HepG2 (cell line): Measurements from ENCODE around the gene ATP9B.

Experiments used
- EZH2 ChIP-seq: conservative IDR thresholded peaks from 2 replicates; pipeline ENCODE4 v1.6.1; 2012; ENCODE audit warnings: mild to moderate bottlenecking, low read depth, low read length, moderate library complexity
- FOSL2 ChIP-seq: sonication (generic); formaldehyde crosslinking; IDR thresholded peaks from 2 replicates; pipeline ENCODE4 v1.4.0; 2020; ENCODE audit warnings: missing genetic modification reagents
- MYC ChIP-seq: sonication (generic); formaldehyde crosslinking; IDR thresholded peaks from 2 replicates; pipeline ENCODE4 v1.9.0; 2021; ENCODE audit warnings: missing genetic modification reagents, borderline replicate concordance
- NAIF1 ChIP-seq: sonication (generic); formaldehyde crosslinking; IDR thresholded peaks from 2 replicates; pipeline ENCODE4 v1.5.0; 2020; ENCODE audit warnings: mild to moderate bottlenecking, missing genetic modification reagents, borderline replicate concordance
- NONO ChIP-seq, 2 experiments: fragments of 450-650 bp in 1 of 2; sonication (generic) in 1 of 2; formaldehyde crosslinking in 1 of 2; IDR thresholded peaks in 1 of 2; conservative IDR thresholded peaks in 1 of 2; 2 replicates each; pipeline versions ENCODE4 v1.6.1 to v1.8.0; 2017 to 2022; ENCODE audit warnings: mild to moderate bottlenecking in 1 of 2, missing genetic modification reagents in 1 of 2, moderate library complexity in 1 of 2
- POLR2A ChIP-seq, 2 experiments: IDR thresholded peaks; 2 replicates each; pipeline ENCODE4 v1.6.1; 2011; ENCODE audit warnings: low read depth in 2 of 2, low read length in 2 of 2, mild to moderate bottlenecking in 1 of 2, moderate library complexity in 1 of 2; ENCODE audit not compliant: insufficient read depth in 1 of 2
- TCF7L2 ChIP-seq: IDR thresholded peaks from 2 replicates; pipeline ENCODE4 v1.6.1; 2011; ENCODE audit warnings: mild to moderate bottlenecking, low read depth, low read length, moderate library complexity
- ZFP36L1 ChIP-seq: sonication (generic); formaldehyde crosslinking; IDR thresholded peaks from 2 replicates; pipeline ENCODE4 v1.8.0; 2022; ENCODE audit warnings: mild to moderate bottlenecking, missing genetic modification reagents, moderate library complexity
- ZHX2 ChIP-seq, 2 experiments: sonication (generic) in 1 of 2; formaldehyde crosslinking in 1 of 2; IDR thresholded peaks; 2 replicates each; pipeline versions ENCODE4 v1.6.1 to v1.9.0; 2014 to 2022; ENCODE audit warnings: antibody characterized with exemption in 1 of 2, borderline replicate concordance in 1 of 2, inconsistent platforms in 1 of 2, low read depth in 1 of 2, missing genetic modification reagents in 1 of 2
- ZNF24 ChIP-seq: fragments of 450-650 bp; IDR thresholded peaks from 2 replicates; pipeline ENCODE4 v1.6.1; 2017; ENCODE audit warnings: antibody characterized with exemption, mild to moderate bottlenecking
- ZNF639 ChIP-seq: conservative IDR thresholded peaks from 2 replicates; pipeline ENCODE4 v1.6.1; 2018; ENCODE audit warnings: missing genetic modification reagents
- TF ChIP-seq, protein P1 (sequence below): sonication (generic); formaldehyde crosslinking; IDR thresholded peaks from 2 replicates; pipeline ENCODE4 v1.4.0; 2020; ENCODE audit warnings: missing genetic modification reagents, mild to moderate bottlenecking, borderline replicate concordance
- TF ChIP-seq, protein P2 (sequence below): sonication (generic); formaldehyde crosslinking; IDR thresholded peaks from 2 replicates; pipeline ENCODE4 v1.4.0; 2020; ENCODE audit warnings: missing genetic modification reagents

- TF ChIP-seq ZNF639 (CRISPR knock-in tag) (no peak), POLR2A (IDR thresholded peaks at IDR 0.05; ENCODE audit: insufficient read depth in 1 of 2, low read depth in 2 of 2, low read length in 2 of 2) (no peak), FOSL2 (CRISPR knock-in tag) (no peak), EZH2 (no peak), ZHX2 (IDR thresholded peaks at IDR 0.05; ENCODE audit: low read depth) (no peak), ZHX2 (CRISPR knock-in tag; IDR thresholded peaks at IDR 0.05; ENCODE audit: borderline replicate concordance) (no peak), ZFP36L1 (CRISPR knock-in tag) (no peak), TCF7L2 (no peak), NAIF1 (CRISPR knock-in tag) (no peak), ZNF24 (no peak), NONO (IDR thresholded peaks at IDR 0.05) (no peak), NONO (CRISPR knock-in tag; conservative IDR thresholded peaks at IDR 0.05) (no peak), MYC (CRISPR knock-in tag) (no peak)
- TF ChIP-seq, protein P1, sequence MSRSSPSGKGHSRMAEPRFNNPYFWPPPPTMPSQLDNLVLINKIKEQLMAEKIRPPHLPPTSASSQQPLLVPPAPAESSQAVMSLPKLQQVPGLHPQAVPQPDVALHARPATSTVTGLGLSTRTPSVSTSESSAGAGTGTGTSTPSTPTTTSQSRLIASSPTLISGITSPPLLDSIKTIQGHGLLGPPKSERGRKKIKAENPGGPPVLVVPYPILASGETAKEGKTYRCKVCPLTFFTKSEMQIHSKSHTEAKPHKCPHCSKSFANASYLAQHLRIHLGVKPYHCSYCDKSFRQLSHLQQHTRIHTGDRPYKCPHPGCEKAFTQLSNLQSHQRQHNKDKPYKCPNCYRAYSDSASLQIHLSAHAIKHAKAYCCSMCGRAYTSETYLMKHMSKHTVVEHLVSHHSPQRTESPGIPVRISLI (CRISPR knock-in tag) = no peak
- TF ChIP-seq, protein P2, sequence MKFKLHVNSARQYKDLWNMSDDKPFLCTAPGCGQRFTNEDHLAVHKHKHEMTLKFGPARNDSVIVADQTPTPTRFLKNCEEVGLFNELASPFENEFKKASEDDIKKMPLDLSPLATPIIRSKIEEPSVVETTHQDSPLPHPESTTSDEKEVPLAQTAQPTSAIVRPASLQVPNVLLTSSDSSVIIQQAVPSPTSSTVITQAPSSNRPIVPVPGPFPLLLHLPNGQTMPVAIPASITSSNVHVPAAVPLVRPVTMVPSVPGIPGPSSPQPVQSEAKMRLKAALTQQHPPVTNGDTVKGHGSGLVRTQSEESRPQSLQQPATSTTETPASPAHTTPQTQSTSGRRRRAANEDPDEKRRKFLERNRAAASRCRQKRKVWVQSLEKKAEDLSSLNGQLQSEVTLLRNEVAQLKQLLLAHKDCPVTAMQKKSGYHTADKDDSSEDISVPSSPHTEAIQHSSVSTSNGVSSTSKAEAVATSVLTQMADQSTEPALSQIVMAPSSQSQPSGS (CRISPR knock-in tag) = no peak
These were observed 189.3 kb downstream of the ATP9B start for GRCh38 chr18:79258447-79258846.
